ENCODE results near the gene RAB22A.
"Not testable (repeated sequence)": the region's sequence is repeated elsewhere in the genome, so short reads cannot be mapped to it uniquely, and the experiment has no call there.

The RAB22A gene

DNA sequence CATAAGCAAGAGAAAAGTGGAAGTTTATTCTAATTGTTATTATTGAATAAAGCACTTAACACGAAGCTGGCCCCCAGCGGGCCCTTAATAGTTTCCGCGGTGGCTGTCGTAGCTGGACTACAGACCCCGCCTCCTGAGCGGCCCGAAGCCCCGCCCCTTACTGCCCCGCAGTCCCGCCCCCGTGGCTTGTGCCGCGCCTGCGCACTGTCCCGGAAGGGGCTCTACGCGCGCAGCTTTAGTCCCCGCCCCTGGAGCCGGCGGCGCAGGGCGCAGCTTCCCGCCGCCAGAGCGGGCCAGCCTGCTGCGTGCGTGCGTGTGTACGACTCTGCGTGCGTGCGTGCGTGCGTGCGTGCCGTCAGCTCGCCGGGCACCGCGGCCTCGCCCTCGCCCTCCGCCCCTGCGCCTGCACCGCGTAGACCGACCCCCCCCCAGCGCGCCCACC is 79.4 kb downstream of the RAB22A start, which contains the start of gene VAPB:
VAPB (plus strand) TSS at position 348 of the 442 bp plus-strand sequence. CDS start 231 bp downstream, outside the sequence.
- DNase-seq (ENCODE audit: low read depth in 2 of 2): peak; percentile 92 to 93

GRCh38 chr20:58389324-58389967 is 79.9 kb downstream of the RAB22A start:
- DNase-seq (ENCODE audit: low read depth in 2 of 2): no peak

DNA sequence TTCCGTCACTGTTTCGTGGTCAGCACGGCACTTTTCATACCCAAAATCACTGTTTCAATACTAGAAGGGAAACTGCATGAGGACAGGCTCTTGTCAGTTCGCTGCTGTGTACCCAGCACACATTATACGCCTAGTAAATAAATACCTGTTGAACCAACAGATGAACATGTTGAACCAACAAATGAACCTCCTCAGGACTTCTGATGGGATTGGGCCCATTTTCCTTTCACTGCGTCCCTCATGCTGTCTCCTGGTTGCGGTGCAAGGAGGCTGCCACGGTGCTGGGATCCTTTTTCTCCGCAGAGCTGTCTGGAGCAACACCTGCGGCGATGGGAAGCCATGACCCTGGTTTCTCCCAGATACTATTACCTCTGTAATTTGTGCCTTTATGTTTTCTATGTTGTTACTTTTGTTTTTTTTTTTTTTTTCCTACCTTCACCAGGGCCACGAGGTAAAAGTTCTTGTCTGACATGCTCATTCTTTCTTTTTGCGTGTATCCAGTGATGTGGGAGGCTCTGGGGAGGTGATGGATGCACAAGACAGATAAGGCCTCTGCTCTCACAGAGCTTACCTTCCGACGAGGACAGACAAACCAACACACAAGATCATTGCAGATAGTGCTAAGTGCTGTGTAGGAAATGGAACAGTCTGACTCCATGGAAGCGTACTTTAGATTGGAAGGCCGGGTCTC is 80.6 kb downstream of the RAB22A start:
- no peak for DNase-seq (ENCODE audit: low read depth in 2 of 2)

- no peak for DNase-seq (ENCODE audit: low read depth in 2 of 2)
Measured at GRCh38 chr20:58390659-58391035, 81.1 kb downstream of the RAB22A start.

DNA sequence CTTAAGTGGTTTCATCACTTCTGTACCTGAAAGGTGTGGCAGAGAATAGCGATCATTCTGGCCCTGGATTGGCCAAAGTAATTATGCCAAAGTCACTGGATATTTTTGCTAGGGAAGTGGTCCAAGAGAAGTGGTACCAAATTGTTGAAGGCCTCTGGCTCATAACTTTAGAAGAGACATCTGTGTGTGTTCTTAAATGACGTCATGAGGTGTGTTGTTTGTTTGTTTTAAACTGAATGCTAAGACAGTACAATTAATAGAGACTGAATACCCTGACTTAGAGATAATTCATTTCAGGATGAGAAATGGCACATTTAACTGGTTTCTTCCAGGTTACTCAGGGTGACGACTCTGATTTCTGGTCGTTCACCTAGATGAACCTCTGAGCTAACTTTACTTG is 82.8 kb downstream of the RAB22A start:
- DNase-seq (ENCODE audit: low read depth in 2 of 2): no peak

DNA sequence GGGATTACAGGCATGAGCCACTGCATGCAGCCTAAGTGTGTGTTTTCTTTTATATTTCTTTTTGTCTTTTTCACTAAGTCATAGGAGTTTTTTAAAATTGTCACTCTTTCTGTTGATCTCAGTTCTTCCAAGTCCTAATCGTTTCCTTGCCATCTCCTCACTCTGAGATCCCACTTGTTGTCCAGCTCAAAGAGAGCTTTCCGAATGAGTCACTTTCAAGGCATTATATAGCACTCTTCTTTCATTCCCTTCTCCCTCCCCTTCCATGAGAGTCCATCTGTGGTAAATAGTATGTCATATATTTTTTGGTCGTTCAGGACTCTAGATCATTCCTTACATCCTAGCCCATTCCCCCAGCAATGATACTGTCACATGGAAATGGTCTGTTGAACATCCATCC is 83.8 kb downstream of the RAB22A start:
- DNase-seq (ENCODE audit: low read depth in 2 of 2): no peak

GRCh38 chr20:58394801-58395200 is 85.3 kb downstream of the RAB22A start:
- DNase-seq (ENCODE audit: low read depth in 2 of 2): no peak

GRCh38 chr20:58395604-58396003 is 86.1 kb downstream of the RAB22A start:
- DNase-seq (ENCODE audit: low read depth in 2 of 2): no peak

GRCh38 chr20:58397429-58397828 is 87.9 kb downstream of the RAB22A start:
- DNase-seq (ENCODE audit: low read depth in 2 of 2): no peak

GRCh38 chr20:58398254-58398653 is 88.7 kb downstream of the RAB22A start:
- DNase-seq (ENCODE audit: low read depth in 2 of 2): no peak

DNA sequence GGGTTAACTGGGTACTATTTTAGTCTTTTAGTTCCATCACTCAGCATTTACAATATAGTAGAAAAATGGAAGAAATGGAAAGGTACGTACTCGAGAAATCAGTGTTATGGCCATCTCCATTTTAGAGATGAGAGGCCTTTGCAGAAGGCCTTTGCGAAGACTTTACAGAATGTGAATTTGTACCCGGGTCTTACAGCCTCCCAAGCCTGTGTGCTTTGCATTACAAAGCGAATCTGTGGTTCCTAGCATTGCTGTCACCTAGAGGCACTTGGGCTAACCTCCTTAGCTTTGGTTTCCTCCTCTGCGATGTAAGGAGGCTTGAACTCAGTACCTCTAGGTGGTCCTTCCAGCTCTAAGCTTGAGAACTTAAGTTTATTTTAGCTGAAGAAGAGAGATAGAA is 90.4 kb downstream of the RAB22A start:
- no peak for DNase-seq (ENCODE audit: low read depth in 2 of 2)

GRCh38 chr20:58401162-58401561 is 91.6 kb downstream of the RAB22A start:
- no peak for DNase-seq (ENCODE audit: low read depth in 2 of 2)

DNA sequence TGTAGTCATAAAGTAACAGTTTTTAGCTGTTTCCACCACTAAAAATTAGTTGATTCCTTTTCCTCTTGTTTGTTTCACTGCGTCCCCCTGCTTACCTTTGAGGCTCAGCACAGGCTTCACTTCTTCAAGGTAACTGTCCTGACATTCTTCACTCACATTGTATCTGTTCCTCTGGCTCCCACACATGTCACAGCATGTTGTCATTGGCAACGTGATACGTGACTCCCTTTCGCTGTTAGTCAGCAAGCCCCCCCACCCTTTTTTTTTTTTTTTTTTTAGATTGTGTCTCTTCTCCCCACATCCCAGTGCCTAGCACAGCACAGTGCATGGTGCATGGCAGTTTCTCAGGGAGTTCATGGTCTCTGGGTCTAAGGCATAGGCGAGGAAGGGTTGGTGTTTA is 92.8 kb downstream of the RAB22A start:
- no peak for DNase-seq (ENCODE audit: low read depth in 2 of 2)

DNA sequence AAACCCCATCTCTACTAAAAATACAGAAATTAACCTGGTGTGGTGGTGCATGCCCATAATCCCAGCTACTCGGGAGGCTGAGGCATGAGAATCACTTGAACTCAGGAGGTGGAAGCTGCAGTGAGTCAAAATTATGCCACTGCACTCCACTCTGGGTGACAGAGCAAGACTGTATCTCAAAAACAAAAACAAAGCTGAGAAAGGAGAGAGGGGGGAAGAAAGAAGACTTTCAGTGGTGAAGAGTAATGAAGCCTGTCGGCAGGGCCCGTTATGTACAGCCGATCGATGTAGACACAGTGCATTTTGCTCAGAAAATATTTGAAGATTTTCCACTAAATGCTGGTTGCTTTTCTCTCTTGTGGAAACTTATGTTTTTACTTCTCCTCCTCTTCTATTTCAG is 93.3 kb downstream of the RAB22A start:
- no peak for DNase-seq (ENCODE audit: low read depth in 2 of 2)

- no peak for DNase-seq (ENCODE audit: low read depth in 2 of 2)
Measured at GRCh38 chr20:58403272-58403671, 93.8 kb downstream of the RAB22A start.

DNA sequence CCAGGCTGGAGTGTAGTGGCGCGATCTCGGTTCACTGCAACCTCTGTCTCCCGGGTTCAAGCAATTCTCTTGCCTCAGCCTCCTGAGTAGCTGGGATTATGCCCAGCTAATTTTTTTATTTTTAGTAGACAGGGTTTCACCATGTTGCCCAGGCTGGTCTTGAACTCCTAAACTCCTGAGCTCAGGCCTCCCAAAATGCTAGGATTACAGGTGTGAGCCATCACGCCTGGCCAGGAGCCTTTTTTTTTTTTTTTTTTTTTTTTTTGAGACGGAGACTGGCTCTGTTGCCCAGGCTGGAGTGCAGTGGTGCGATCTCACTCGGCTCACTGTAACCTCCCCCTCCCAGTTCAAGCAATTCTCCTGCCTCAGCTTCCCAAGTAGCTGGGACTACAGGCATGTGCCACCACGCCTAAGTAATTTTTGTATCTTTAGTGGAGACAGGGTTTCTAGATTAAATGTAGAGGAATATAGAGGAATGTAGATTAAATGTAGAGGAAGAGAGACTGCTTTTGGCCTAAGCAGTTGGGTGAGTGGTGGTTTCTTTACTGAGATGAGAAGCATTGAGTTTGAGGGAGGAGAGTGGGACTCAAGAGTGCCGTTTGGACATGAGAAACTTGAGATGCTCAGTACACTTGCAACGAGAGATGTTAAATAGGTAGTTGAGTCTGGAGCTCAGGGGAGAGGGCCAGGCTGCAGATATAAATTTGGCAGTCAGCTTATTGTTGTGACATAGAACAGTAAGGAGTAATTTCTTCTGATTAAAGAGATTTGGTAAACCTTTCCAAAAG is 96.2 kb downstream of the RAB22A start:
- DNase-seq (ENCODE audit: low read depth in 2 of 2): no peak

DNA sequence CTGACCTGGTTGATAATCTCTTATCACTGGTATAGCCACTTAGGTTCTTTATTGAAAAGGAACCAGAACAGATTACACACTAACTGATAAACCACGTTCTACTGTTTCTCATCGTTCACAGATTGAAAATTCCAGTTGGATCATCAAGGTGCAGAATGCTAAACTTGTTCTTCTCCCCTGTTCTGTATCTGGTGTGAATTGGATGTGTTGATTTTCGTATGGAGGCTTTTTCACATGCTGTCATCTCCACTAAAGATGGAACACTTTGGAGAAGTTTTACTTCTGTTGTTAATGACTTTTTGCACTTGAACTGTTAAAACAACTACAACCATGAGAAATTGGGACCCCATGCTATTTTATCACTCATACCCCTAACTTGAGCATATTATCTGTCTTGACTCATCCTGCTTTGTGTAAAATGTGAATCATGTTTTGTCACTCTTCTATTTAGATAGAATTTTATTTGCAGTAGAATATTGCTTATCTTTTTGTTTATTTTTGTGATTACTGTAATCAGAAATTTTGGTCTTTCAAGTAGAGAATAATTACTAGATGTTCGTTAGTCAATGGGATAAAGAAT is 97.0 kb downstream of the RAB22A start:
- DNase-seq (ENCODE audit: low read depth in 2 of 2): no peak

DNA sequence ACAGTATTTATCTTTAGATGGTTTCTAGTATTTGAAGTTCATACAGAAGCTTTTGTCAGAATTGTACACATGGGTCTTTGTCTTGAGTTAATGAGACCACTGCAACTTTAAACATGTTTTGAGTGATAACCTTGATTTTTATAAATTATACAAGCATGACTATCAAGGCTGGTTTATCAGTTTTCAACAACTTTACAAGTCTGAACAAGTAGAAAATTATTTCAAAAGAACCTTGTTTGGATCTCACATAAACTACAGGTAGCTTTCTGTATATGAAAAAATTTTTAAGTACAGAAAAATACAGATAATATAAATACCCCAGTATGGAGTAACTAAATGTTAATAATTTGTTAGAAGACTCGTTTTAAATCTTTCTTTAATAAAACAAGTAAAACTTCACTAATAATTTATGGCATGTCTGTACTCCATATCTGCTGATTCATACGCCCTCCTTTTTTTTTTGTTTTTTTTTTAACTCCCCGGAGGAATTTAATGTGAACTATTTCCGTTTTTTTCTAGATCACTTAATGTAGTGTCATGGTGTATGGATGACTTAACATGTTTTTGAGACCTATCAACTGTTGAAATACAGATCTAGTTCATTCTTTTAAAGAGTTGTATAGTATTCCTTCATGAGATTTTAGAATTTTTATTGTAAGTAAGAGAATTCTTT is 97.8 kb downstream of the RAB22A start:
- DNase-seq (ENCODE audit: low read depth in 2 of 2): no peak

GRCh38 chr20:58407966-58408557 is 98.5 kb downstream of the RAB22A start:
- no peak for DNase-seq (ENCODE audit: low read depth in 2 of 2)

- no peak for DNase-seq (ENCODE audit: low read depth in 2 of 2)
Measured at GRCh38 chr20:58408603-58409246, 99.2 kb downstream of the RAB22A start.

DNA sequence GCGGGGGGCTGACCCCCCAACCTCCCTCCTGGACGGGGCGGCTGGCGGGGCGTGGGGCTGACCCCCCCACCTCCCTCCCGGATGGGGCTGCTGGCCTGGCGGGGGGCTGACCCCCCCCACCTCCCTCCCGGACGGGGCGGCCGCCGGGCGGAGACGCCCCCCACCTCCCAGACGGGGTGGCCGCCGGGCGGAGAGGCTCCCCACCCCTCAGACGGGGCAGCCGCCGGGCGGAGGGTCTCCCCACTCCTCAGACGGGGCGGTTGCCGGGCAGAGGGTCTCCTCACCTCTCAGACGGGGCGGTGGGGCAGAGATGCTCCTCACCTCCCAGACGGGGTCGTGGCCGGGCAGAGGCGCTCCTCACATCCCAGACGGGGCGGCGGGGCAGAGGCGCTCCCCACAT is 104.7 kb downstream of the RAB22A start:
- not testable (repeated sequence) for DNase-seq (ENCODE audit: low read depth in 2 of 2)

Data from activated CD8-positive, alpha-beta memory T cell treated with anti-CD3 and anti-CD28 coated beads for 4 hours (primary cell).